Cardiac septum (tissue), 1 donor: ENCODE measurements around the gene TBX20. TPM values are rescaled to one million over a fixed set of nuclear protein-coding genes. Genes with fewer than 3 reads are reported as not detected.
"Not testable (repeated sequence)": the region's sequence is repeated elsewhere in the genome, so short reads cannot be mapped to it uniquely, and the experiment has no call there.

Experiments used
- DNase-seq: peaks from one replicate; pipeline ENCODE4 v3.0.0-alpha.2; 2020; ENCODE audit warnings: low spot score
- intact Hi-C: fragments of 100-400 bp; cut with DNase I; formaldehyde crosslinking; loops from one replicate; pipeline ENCODE4 v1.14.0; 2022
- total RNA-seq: library from RNA; stranded (reverse); fragmentation: NEBNext Ultra II Directional; extraction: Animal tissue kit (Norgen Biotek cat#: 25700); gene quantifications from one replicate; pipeline ENCODE4 v1.2.1, GENCODE V29; 2021
- donor health status: DM: no; HTN: no; CAD: no.

TBX20 gene
- total RNA-seq, 1 donor from 2014 or later, result 58.0 TPM

DNA sequence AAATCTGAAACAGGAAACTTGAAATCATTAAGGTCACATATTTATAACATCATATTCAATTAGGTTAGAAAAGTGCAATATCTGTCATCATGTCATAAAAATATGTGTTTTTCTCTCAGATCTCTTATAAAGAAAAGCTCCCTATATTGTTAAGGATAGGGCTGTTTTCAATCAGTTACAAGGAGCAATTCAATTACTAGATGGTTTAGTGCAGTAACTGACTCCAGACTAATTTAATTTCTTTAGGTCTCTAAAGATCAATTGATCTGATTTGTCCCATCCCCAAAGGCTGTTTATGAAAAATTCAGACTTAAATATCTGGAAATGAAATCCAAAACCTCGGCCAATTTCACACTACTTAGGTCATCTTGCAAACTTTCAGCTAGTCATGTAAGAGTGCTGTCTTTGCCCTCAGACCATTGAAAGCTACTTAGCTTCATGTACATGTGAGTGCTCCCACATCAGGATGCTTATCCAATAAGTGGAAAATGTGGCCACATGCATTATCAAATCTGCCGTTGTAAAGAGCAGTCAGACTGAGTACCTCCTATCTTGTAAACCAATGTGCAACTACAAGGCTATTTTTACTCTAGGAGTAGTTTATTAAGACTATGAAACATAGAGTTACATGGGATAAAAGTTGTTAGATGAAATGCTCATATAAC is 24.7 kb downstream of the TBX20 start:
- DNase-seq, intact Hi-C loops: not testable (repeated sequence)

DNA sequence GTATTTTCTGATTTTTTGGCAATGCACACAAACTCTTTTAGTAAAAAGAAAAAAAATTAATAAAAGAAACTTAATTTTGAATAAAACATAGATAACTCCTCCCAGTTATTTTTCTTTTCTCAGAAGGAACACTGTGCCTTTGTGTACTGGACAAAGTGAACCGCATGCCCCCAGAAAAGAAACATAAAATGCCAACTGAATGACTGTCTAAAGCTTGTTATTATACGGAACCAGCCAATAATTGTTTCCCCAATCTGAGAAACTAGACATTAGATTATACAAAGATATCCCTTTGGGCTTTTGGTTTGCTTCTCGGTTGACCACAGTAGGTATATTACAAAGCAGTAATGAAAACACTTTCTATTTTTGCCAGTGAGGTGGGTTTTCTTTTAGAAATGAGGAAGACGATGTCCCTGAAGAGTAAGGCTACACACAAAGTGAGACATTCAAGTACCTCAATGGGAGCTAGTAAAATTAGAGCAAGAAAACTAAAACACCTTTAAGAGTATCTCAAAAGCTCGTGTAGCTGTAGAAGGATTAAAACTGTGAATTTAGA is 25.3 kb downstream of the TBX20 start:
- DNase-seq, intact Hi-C loops: not testable (repeated sequence)

DNA sequence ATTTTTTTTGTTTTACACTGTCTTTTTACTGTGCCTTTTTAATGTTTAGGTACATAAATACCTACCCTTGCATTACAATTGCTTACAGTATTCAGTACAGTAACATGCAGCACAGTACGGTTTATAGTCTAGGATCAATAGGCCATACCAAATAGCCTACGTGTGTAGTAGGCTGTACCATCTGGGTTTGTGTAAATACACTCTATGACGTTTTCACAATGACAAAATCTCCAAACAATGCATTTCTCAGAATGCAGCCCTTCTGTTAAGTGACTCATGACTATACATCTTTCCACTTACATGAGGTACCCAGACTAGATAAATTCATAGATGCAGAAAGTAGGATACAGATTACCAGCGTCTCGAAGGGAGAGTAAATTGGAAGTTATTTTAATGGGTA is 26.5 kb downstream of the TBX20 start:
- DNase-seq, intact Hi-C loops: not testable (repeated sequence)

DNA sequence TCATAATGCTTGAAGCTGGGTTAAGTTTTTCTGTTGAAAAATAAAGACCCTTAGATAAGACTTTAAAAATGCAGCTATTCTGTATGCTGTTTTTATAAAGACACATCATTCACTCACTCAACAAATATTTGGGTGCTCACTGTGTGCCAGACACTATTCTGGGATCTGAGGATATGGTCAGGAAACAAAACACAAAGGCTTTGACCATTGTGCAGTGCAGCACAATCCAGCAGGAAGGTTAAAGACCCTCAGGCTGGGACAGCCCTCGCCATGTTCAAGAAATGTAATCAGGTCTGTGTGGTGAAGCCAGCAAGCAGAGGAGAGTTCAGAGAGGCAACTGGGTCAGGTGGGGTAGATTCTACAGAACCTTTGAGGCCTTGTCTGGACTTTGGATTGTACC is 31.5 kb downstream of the TBX20 start:
- DNase-seq, intact Hi-C loops: not testable (repeated sequence)

DNA sequence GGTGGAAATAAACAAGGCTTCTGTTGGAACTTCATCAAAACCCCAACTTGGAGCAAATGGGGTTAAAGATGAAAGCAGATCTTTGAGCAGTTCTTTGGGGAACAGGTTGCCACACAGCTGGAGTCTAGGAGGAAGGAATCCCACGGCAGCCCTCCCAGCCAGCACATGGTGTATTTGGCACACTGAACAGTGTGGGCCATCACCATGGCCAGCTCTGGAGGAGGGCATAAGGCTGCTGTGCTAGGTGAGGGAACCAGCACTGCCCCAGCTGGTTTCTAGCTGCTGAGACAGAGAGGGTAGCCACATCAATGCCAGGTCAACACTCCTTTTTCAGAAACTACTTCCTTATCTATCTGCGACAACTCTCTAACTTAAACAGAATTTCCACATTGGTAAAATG is 33.7 kb downstream of the TBX20 start:
- intact Hi-C loops, DNase-seq: not testable (repeated sequence)

DNA sequence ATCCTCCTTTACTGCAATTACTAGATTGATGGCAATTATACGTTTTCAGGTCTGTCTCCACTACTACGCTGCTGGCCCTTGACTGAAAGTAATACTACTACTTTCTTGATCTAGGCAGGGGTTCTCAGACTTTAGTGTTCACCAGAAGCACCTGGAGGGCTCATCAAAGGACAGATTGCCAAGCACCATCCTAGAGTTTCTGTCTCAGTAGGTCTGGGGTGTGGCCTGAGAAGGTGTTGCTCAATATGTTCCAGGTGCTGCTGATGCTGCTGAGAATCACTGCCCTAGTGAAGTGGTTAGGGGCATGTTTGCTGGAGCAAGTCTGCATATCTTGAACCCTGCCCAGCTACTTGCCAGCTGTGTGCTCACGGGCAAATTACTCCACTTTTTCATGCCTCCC is 37.9 kb downstream of the TBX20 start:
- DNase-seq, intact Hi-C loops: not testable (repeated sequence)

DNA sequence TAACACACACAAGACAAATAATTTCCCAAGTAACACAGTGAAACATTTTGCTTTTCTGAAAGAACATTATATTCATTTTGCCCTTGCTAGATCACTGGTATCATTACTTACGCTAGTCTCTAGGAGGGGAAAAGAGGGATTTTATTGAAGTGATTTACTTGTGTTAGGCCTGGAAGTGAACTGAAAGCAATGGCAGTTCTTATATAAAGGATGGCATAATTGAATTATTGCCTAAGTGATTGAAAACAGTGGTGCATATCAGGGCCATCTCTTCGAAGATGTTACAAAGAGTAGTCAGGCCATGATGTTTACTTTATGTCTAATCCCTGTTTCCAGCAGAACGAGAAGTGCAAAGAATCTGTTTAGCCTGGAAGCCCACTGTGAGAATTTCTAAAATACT is 38.8 kb downstream of the TBX20 start:
- intact Hi-C loops, DNase-seq: not testable (repeated sequence)

DNA sequence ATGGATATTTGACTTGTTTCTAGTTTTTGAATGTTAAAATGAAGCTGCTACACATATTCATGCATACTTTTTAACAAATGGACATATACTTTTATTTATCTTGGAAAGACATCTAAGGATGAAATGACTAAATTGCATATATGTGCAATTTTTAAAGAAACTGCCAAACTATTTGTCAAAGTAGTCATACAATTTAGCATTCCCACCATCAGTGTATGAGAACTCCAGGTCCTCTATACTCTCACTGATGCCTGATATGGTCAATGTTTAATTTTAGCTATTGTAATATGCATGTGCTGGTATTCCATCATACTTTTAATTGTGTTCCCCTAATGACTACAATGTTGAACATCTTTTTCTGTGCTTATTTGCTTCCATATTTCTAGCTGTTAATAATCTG is 47.0 kb downstream of the TBX20 start:
- intact Hi-C loops, DNase-seq: not testable (repeated sequence)

DNA sequence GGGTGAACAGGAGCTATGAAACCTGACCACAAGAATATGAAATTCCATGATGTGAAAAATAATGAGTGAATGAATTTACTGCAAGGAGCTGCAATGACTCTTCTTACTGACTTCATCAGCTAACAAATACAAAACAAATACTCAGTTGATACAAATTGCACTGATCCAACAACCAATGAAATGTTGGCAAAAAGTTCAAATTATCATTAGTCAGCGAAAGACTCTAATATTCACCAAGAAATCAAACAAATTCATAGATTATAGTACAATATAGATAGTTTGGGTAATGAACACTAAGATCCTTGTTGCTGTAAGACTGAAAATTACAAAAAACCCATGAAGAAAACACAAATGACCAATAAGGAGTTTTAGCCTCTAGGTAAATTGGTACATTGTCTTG is 49.0 kb downstream of the TBX20 start:
- DNase-seq, intact Hi-C loops: not testable (repeated sequence)

DNA sequence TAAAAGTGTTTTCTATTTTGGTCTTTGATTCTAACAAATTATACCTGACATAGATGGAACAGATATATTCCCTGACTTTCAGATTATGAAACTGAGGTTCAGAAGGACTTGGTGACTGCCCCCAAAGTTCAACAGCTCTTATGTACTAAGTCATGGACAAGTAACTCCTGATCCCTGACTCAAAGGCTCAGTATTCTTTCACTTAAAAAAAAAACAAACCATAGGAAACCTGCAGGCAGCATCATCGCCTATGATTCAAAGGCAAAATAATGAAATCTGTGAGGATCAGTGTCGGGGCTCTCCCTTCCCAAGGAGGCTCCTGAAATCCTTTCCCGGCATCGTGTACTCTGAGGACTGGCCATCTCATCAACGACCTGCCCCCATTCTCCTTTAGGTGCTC is 49.9 kb downstream of the TBX20 start:
- intact Hi-C loops, DNase-seq: not testable (repeated sequence)

DNA sequence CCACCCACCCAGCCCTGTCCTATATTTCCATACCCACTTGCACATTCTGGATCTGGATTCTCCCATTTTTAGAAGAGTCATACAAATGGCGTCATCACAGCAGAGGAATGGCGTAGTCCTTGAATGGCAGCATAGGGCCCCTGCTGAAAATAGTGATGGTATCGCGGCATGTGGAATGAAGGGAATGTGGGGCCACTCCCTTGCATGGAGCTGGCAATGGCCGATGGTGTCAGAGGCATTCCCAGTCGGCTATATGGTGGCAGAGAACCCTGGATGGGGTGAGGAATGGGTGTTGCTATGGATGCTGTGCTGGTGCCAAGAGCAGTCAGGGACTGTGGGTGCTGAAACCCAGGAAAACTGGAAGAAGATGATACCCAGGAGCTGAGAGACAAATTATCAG is 51.5 kb downstream of the TBX20 start:
- DNase-seq, intact Hi-C loops: not testable (repeated sequence)

DNA sequence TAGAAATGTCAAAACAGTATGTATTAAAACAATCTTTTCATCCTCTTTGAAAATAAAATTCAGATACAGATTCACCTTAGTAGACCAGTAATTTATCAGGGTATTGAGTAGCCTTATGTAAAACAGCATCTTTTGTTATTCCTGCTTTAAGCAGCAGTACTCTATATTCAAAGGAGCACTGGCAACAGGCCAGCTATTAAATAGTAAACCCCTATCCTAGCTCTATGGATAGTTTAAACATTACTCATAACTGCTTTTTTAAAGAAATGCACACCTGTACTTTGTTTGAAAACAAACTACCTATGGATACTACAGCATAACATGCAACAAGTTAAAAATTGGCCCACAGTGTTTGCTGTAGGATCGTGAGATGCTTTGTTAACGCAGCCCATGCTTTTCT is 53.7 kb downstream of the TBX20 start:
- DNase-seq, intact Hi-C loops: not testable (repeated sequence)

DNA sequence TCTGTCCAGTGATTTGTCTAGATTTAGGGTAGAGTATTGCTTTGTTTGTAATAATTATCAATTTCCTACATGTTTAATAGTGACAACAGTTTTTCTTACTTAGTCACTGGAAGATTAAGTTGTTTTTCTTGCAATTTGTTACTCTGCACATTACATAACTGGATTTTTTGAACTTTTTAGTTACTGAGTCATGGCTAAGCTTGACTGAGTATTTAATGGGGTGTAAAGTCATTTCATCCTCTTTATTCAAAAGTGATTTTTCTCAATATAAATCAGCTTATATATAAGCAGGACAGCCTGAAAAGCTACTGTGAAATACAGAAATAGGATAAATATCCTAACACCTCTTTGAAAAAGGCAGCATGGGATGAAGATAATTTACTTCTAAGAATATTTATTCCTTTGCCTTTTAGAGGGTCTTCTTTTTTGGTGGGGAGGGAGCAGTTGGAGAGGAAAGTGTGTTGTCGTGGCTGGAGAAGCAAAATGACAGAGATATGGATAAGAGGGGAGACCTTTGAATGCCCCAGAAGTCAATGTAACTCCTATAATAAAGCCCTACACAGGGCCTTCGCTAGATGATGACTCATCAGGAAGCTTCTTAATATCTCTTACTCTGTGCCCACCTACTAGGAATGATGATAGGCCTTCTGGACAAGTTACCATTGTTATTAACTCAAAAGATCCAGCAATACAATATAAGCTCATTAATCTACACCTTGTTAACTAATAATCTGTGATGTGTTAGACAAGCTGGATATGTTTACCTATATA is 55.3 kb downstream of the TBX20 start:
- DNase-seq, intact Hi-C loops: not testable (repeated sequence)

DNA sequence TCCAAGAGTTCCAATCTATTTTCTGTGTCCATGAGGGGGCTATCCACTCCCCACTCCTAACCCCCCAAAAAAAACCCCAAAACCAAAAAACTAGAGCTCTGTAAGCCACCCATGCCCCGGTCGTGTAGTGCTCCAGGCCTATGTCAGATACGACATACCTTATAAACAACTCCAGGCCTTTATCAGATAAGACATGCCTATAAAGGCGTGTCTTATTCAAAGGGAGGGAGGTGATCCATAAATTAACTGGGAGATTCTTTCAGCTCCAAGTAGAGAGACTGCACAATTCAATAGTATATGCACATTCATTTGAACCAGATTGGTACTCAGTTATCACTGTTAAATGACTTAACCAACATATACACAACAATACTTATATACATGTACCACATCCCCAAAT is 62.3 kb downstream of the TBX20 start:
- DNase-seq, result not testable (repeated sequence)
- intact Hi-C loops, result loop anchor here (5.0 kb wide), 1 partner anchor 331 kb away; no protein-coding TSS in a partner anchor

DNA sequence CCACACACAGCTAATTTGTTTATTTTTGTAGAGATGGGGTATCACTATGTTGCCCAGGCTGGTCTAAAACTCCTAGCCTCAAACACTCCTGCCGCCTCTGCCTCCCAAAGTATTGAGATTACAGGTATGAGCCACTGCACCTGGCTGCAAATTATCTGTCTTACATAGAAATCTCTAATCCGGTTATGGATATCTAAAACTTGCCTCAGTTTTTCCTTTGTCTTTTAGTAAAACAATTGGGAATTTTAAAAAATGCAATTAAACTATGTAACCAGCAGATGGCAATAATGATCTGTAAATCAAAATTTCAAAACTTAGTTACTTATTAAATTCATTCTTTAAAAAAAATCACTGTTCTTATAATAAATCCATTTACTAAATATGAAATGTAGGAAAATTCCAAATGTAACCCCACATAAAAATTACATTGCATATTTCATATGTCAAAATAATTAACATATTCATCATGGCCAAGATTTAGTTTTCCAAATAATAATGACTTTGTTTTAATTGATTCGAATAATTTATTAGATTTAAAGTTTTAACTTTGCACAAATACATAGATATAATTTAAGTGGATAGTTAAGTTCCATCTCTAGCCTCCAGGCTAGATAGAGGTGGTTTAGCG is 63.6 kb downstream of the TBX20 start:
- intact Hi-C loops, result loop anchor here (5.0 kb wide), 1 partner anchor 332 kb away; no protein-coding TSS in a partner anchor
- DNase-seq, result not testable (repeated sequence)

DNA sequence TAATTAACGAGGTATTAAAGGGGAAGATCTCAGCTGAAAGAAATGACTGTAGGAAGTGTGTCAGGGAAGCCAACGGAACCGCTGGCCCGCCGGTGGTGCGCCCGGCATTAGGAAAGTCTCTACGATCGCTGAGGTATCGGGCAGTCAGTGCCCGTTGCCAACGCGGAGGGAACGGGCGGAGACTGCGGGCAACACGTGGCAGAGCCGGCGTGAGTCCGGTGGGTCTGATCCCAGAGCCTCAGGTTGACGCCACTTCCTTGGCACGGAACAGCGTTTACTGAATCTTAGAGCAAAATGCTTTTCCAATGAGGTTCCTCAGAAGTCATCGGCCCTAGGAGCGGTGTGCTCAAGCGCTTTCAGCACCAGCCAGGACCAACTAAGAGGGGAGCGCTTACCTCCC is 67.1 kb downstream of the TBX20 start:
- peak; percentile 75 for DNase-seq
- intact Hi-C loops, result loop anchor here (5.0 kb wide), 2 partner anchors 66 to 351 kb away; partner anchors contain the start of gene TBX20

DNA sequence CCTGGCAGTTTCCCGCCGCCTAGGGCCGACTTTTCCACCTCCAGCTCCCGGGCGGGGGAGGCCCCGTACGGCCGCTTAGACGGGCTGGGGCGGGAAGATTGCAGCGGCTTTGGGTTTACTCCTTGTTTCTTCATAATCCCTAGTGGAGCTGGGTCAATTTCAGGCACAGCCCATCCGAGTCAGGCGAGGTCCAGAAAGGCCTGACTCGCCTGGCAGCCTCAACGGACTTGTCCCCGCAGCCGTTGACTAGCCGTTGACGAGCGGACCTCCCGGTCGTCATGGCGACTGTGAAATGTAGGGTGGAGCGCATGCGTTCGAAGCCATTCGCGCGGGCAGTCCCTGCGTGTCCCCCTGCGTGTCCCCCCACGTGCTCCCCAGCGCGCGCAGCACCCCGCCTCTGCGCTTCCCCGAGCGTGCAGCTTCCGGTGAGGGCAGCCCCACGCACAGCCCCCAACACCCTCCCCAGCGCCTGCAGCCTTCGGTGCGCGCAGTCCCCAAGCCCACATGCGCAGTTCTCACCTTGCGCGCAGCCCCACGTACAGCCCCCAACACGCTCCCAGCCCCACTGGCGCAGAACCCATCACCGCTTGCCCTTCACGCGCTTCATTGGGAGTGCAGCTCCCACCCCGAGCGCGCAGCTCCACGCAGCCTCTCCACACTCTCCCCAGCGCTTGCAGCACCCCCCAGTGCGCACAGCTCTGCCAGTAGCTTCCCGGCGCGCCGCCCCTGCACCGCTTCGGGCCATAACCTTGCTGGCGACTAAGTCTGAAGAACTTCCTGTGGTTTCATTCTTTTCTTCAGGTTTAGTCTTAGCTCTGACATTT is 67.8 kb downstream of the TBX20 start:
- peak; percentile 78 for DNase-seq
- intact Hi-C loops, result loop anchor here (5.0 kb wide), 2 partner anchors 66 to 351 kb away; partner anchors contain the start of gene TBX20

DNA sequence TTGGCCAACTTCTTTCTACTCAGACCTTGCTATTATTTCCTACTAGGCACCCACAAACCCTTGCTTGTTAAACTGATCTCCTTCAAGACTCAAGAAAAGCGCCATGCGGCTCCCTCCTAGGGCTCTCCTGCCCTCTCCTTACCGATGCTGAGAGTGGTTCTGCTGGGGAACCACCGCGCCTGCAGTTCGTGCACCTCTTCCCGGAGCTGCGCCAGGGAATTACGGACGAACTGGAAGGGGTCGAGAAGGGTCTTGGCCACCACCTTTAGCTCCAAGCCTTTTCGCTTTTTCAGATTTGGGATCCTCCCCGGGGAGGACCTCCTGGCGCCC is 68.4 kb downstream of the TBX20 start:
- intact Hi-C loops, result loop anchor here (5.0 kb wide), 2 partner anchors 67 to 352 kb away; partner anchors contain the start of gene TBX20
- not testable (repeated sequence) for DNase-seq

DNA sequence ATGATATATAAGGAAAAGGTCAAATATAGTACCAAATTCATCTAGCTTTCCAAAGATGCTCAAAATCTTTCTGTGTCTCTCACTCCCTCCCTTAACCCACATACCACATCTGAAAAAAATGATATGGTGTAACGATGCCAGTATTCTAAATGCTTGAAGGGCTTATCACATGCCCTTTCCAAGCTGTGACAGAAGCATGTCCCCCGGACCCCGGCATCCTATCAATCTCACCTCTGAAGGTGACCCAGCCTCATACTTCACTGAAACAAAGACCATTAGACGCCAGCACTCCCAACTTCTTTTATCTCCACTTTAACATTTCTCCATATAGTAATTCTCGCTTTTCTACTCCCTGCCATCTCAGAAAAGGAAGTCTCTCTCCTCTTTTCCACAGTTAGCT is 68.9 kb downstream of the TBX20 start:
- intact Hi-C loops, result loop anchor here (5.0 kb wide), 2 partner anchors 67 to 352 kb away; partner anchors contain the start of gene TBX20
- DNase-seq, result not testable (repeated sequence)
